ENCODE data around the gene TAS2R10.

DNA sequence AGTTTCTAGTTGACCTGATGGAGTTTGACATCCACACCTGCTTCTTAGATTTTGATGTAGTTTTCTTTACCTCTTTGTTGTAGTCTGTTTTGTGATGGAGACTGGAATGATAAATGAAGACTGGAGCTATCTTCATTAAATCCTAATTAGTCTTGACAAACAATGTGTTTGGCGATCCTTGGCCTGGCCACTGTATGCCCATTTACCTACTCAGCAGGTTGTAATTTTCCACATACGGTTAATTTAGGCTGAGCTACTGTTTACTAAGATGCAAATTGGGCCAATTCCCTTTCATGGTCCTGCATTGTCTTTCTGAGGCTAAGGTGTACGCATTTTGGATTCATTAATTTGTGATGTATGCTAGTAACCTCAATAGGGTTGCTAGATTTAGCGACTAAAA is 23.6 kb downstream of the TAS2R10 start, which contains the start of gene TAS2R7:
- no peak for TF ChIP-seq EZH2 (IDR thresholded peaks at IDR 0.05; ENCODE audit: low read depth)
- TF ChIP-seq, protein P1, sequence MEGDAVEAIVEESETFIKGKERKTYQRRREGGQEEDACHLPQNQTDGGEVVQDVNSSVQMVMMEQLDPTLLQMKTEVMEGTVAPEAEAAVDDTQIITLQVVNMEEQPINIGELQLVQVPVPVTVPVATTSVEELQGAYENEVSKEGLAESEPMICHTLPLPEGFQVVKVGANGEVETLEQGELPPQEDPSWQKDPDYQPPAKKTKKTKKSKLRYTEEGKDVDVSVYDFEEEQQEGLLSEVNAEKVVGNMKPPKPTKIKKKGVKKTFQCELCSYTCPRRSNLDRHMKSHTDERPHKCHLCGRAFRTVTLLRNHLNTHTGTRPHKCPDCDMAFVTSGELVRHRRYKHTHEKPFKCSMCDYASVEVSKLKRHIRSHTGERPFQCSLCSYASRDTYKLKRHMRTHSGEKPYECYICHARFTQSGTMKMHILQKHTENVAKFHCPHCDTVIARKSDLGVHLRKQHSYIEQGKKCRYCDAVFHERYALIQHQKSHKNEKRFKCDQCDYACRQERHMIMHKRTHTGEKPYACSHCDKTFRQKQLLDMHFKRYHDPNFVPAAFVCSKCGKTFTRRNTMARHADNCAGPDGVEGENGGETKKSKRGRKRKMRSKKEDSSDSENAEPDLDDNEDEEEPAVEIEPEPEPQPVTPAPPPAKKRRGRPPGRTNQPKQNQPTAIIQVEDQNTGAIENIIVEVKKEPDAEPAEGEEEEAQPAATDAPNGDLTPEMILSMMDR (conservative IDR thresholded peaks at IDR 0.05), result no peak

Data from PC-9 (cell line).